Measurements from ENCODE around the gene PDAP1. TPM values are rescaled to one million over a fixed set of nuclear protein-coding genes. Genes with fewer than 3 reads are reported as not detected.
A peak's percentile ranks its signal among the peaks of the same experiment; 100 is the strongest.

The PDAP1 gene
- total RNA-seq, 1 donor from 2014 or later: 107 TPM

DNA sequence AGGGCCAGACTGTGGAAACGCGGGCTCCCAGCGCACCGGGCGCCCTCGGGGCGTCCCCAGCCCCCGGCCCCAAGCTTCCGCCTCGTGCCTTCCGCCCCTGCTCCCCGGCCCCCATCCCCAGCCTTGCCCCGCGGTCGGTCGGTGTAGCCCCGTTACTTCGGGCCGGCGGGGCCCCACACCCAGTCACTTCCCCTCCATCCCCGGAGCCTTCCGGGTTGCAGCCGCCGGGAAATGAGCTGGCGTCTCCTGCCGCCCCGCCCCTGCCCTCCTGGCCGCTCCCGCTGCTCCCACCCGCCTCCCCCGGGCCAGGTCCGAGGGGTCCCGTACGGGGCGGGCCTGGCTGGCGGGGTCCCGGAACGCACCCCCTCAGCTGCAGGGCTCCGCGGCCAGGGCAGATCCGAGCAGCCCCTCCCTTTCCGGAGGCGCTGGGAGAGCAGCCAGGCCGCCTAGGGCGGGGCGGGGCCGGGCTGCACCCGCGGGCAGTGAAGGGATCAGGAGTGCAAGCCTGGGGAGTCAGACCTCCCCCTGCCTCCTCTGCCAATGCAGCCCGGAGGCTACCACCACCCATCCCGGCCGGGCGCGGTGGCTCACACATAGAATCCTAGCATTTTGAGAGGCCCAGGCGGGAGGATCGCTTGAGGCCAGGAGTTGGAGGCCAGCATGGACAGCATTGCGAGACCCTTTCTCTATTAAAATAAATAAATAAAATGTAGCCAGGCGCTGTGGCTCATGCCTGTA lies 33.2 kb downstream of the PDAP1 start:
- H3K4me3 Mint-ChIP-seq (ENCODE audit: unreplicated experiment): peak overlapping the region; percentile 78
- no peaks in the 10 kb centered on the region for H3K9me3 Mint-ChIP-seq (ENCODE audit: unreplicated experiment)
- peak; percentile 58 for DNase-seq (ENCODE audit: low spot score)
- no peak overlapping the region for H3K27ac Mint-ChIP-seq (ENCODE audit: unreplicated experiment)
- peaks cover 12% of the 10 kb centered on the region for H3K4me1 Mint-ChIP-seq (ENCODE audit: unreplicated experiment)
- TF ChIP-seq CTCF (IDR thresholded peaks at IDR 0.05; ENCODE audit: unreplicated experiment): no peak
- H3K27me3 Mint-ChIP-seq (ENCODE audit: unreplicated experiment): peaks cover 7% of the 10 kb centered on the region
- peaks cover 4% of the 10 kb centered on the region for H3K36me3 Mint-ChIP-seq (ENCODE audit: low read depth, unreplicated experiment)

DNA sequence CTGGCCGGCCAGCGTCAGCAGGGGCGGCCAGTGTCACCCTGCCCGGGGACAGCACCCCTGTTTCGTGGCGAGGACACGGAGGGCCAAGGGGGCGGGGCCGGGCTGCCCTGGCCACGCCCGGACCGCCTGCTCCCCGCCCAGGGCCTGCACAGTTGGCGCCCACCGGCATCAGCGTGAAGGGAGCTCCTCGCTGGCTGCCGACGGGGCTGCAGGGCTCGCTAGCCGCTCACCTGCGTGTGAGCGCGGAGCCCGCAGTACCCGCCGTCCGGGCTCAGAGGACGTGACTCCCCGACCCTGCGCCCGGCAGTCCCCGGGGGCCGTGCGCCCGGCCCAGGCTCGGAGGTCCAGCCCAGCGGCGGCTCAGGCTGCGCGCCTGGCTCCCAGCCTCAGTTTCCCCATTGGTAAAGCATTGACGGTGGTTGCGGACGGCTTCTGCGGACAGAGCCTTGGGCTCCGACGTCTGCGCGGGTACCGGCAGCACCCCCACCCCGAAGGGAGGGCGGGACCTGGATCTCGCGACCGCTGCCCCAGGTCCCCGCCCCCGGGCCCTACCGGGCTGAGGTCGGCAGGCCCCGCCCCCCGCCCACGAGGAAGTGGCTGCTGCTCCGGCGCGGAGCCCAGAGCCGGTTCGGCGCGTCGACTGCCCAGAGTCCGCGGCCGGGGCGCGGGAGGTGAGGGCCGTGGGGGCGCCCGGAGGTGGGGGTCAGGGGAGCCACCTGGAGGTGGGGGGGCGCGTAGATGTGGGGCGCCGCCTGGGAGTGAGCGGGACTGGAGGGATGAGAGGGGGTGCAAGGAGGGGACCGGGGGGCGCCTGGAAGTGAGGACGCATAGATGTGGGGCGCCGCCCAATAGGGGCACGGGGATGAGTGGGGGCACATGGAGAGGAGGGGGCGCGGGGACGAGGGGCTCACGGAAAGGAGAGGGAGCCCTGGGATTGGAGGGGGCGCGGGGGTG lies 34.0 kb downstream of the PDAP1 start, which contains the start of gene ARPC1B:
TSS of gene ARPC1B (plus strand) at position 620 of the 954 bp plus-strand sequence. CDS start 10,985 bp downstream, outside the sequence.
- Mint-ChIP-seq H3K36me3 (ENCODE audit: low read depth, unreplicated experiment) (peaks cover 4% of the 10 kb centered on the region), H3K27me3 (ENCODE audit: unreplicated experiment) (peaks cover 7% of the 10 kb centered on the region), H3K9me3 (ENCODE audit: unreplicated experiment) (no peaks in the 10 kb centered on the region), H3K4me3 (ENCODE audit: unreplicated experiment) (peak within 1 kb of the TSS; percentile 88), H3K27ac (ENCODE audit: unreplicated experiment) (no peak within 1 kb of the TSS), H3K4me1 (ENCODE audit: unreplicated experiment) (peaks cover 5% of the 10 kb centered on the region)
- no peak for TF ChIP-seq CTCF (IDR thresholded peaks at IDR 0.05; ENCODE audit: unreplicated experiment)
- DNase-seq (ENCODE audit: low spot score): peak; percentile 80

- no peaks in the 10 kb centered on the region for H3K9me3 Mint-ChIP-seq (ENCODE audit: unreplicated experiment)
- H3K4me1 Mint-ChIP-seq (ENCODE audit: unreplicated experiment): no peaks in the 10 kb centered on the region
- DNase-seq (ENCODE audit: low spot score): no peak
- peak overlapping the region; percentile 88 for H3K4me3 Mint-ChIP-seq (ENCODE audit: unreplicated experiment)
- TF ChIP-seq CTCF (IDR thresholded peaks at IDR 0.05; ENCODE audit: unreplicated experiment): no peak
- H3K27me3 Mint-ChIP-seq (ENCODE audit: unreplicated experiment): peaks cover 7% of the 10 kb centered on the region
- no peaks in the 10 kb centered on the region for H3K36me3 Mint-ChIP-seq (ENCODE audit: low read depth, unreplicated experiment)
- H3K27ac Mint-ChIP-seq (ENCODE audit: unreplicated experiment): no peak overlapping the region
These were observed 35.0 kb downstream of the PDAP1 start for GRCh38 chr7:99373091-99374066.

- Mint-ChIP-seq H3K4me1 (ENCODE audit: unreplicated experiment) (no peaks in the 10 kb centered on the region), H3K27ac (ENCODE audit: unreplicated experiment) (no peak overlapping the region), H3K36me3 (ENCODE audit: low read depth, unreplicated experiment) (no peaks in the 10 kb centered on the region), H3K27me3 (ENCODE audit: unreplicated experiment) (peaks cover 7% of the 10 kb centered on the region), H3K9me3 (ENCODE audit: unreplicated experiment) (no peaks in the 10 kb centered on the region), H3K4me3 (ENCODE audit: unreplicated experiment) (peak overlapping the region; percentile 87)
- DNase-seq (ENCODE audit: low spot score): no peak
- no peak for TF ChIP-seq CTCF (IDR thresholded peaks at IDR 0.05; ENCODE audit: unreplicated experiment)
These were observed 35.9 kb downstream of the PDAP1 start for GRCh38 chr7:99372275-99373090.

Measured in endothelial cell (in vitro differentiated cells).